MM.1S (cell line): ENCODE results near the gene LGALS7.
"Not testable (repeated sequence)": the region's sequence is repeated elsewhere in the genome, so short reads cannot be mapped to it uniquely, and the experiment has no call there.

Experiments used
- DNase-seq: peaks from one replicate; pipeline ENCODE4 v3.0.0-alpha.2; 2015
- H2AFZ ChIP-seq: fragments of 300-600 bp; sonication (generic); 2 replicates; pipeline ENCODE4 v1.6.0; 2016; ENCODE audit warnings: antibody characterized with exemption, low read length
- H3F3A ChIP-seq: fragments of 300-600 bp; sonication (generic); 2 replicates; pipeline ENCODE4 v1.6.1; 2016; ENCODE audit warnings: mild to moderate bottlenecking, antibody characterized with exemption, low read length, moderate library complexity, mixed read lengths; ENCODE audit not compliant: insufficient read depth
- H3K27ac ChIP-seq: fragments of 300-600 bp; sonication (generic); 2 replicates; pipeline ENCODE4 v1.5.1; 2016; ENCODE audit warnings: mild to moderate bottlenecking, low read length
- H3K27me3 ChIP-seq: fragments of 300-600 bp; sonication (generic); replicated peaks from 2 replicates; pipeline ENCODE4 v1.6.0; 2016; ENCODE audit warnings: low read length; ENCODE audit not compliant: insufficient read depth
- H3K36me3 ChIP-seq: fragments of 300-600 bp; sonication (generic); replicated peaks from 2 replicates; pipeline ENCODE4 v1.6.1; 2016; ENCODE audit warnings: mild to moderate bottlenecking, low read length, mixed read lengths; ENCODE audit not compliant: insufficient read depth
- H3K4me1 ChIP-seq: fragments of 300-600 bp; sonication (generic); 2 replicates; pipeline ENCODE4 v1.6.1; 2016; ENCODE audit warnings: low read length, mixed read lengths
- H3K4me2 ChIP-seq: fragments of 300-600 bp; sonication (generic); 2 replicates; pipeline ENCODE4 v1.6.0; 2016; ENCODE audit warnings: low read depth, low read length
- H3K4me3 ChIP-seq: fragments of 300-600 bp; sonication (generic); 2 replicates; pipeline ENCODE4 v1.5.1; 2016; ENCODE audit warnings: low read length, mixed read lengths
- H3K79me2 ChIP-seq: fragments of 300-600 bp; sonication (generic); 2 replicates; pipeline ENCODE4 v1.6.1; 2016; ENCODE audit warnings: mixed run types, low read length, mixed read lengths
- H3K9ac ChIP-seq: fragments of 300-600 bp; sonication (generic); 2 replicates; pipeline ENCODE4 v1.6.1; 2016; ENCODE audit warnings: low read length, mixed read lengths
- H3K9me2 ChIP-seq: fragments of 300-600 bp; sonication (generic); replicated peaks from 2 replicates; pipeline ENCODE4 v1.6.1; 2016; ENCODE audit warnings: mild to moderate bottlenecking, low read length, mixed read lengths; ENCODE audit not compliant: insufficient read depth
- H3K9me3 ChIP-seq: fragments of 300-600 bp; sonication (generic); replicated peaks from 2 replicates; pipeline ENCODE4 v1.6.1; 2016; ENCODE audit warnings: mild to moderate bottlenecking, low read length, mixed read lengths; ENCODE audit not compliant: insufficient read depth
- H4K20me1 ChIP-seq: fragments of 300-600 bp; sonication (generic); 2 replicates; pipeline ENCODE4 v1.6.1; 2016; ENCODE audit warnings: mild to moderate bottlenecking, low read length, moderate library complexity, mixed read lengths; ENCODE audit not compliant: insufficient read depth
- EZH2 ChIP-seq: fragments of 300-600 bp; sonication (generic); optimal IDR thresholded peaks from 2 replicates; pipeline ENCODE3; 2017; ENCODE audit warnings: low read depth, mild to moderate bottlenecking, antibody characterized with exemption, low read length, mixed read lengths
- EZH2phosphoT487 ChIP-seq: fragments of 300-600 bp; sonication (generic); IDR thresholded peaks from 2 replicates; pipeline ENCODE4 v1.6.1; 2018; ENCODE audit warnings: antibody characterized with exemption, low read length
- TF ChIP-seq, protein P1 (sequence below): fragments of 300-600 bp; sonication (generic); IDR thresholded peaks from 2 replicates; pipeline ENCODE4 v1.5.1; 2016; ENCODE audit warnings: antibody characterized with exemption, low read length, mixed read lengths

Gene LGALS7

DNA sequence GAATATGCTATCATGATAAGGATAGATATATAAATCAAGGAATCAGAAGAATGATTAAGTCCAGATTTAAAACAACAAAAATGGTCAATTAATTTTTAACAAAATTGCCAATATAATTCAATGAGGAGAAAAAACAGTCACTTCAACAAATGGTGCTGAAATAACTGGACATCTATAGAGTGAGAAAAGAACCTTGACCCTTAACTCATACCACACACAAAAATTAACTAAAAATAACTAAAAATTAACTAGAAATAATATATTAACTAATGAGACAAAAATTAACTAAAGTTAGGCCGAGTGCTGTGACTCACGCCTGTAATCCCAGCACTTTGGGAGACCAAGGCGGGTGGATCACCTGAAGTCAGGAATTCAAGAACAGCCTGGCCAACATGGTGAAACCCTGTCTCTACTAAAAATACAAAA, 9.5 kb downstream of the LGALS7 start:
- peaks cover 8% of the 10 kb centered on the region for H3K27me3 ChIP-seq
- H3K36me3 ChIP-seq = no peaks in the 10 kb centered on the region
- no peaks in the 10 kb centered on the region for H4K20me1 ChIP-seq
- H2AFZ ChIP-seq = no peak overlapping the region
- H3K79me2 ChIP-seq = no peaks in the 10 kb centered on the region
- H3K4me1 ChIP-seq = no peaks in the 10 kb centered on the region
- H3F3A ChIP-seq = no peaks in the 10 kb centered on the region
- no peak for TF ChIP-seq EZH2phosphoT487
- TF ChIP-seq EZH2 = no peak
- TF ChIP-seq, protein P1, sequence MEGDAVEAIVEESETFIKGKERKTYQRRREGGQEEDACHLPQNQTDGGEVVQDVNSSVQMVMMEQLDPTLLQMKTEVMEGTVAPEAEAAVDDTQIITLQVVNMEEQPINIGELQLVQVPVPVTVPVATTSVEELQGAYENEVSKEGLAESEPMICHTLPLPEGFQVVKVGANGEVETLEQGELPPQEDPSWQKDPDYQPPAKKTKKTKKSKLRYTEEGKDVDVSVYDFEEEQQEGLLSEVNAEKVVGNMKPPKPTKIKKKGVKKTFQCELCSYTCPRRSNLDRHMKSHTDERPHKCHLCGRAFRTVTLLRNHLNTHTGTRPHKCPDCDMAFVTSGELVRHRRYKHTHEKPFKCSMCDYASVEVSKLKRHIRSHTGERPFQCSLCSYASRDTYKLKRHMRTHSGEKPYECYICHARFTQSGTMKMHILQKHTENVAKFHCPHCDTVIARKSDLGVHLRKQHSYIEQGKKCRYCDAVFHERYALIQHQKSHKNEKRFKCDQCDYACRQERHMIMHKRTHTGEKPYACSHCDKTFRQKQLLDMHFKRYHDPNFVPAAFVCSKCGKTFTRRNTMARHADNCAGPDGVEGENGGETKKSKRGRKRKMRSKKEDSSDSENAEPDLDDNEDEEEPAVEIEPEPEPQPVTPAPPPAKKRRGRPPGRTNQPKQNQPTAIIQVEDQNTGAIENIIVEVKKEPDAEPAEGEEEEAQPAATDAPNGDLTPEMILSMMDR = no peak
- H3K4me2 ChIP-seq = no peak overlapping the region
- no peak overlapping the region for H3K4me3 ChIP-seq
- DNase-seq = no peak
- H3K9me3 ChIP-seq = no peaks in the 10 kb centered on the region
- no peaks in the 10 kb centered on the region for H3K9me2 ChIP-seq
- no peak overlapping the region for H3K9ac ChIP-seq
- no peak overlapping the region for H3K27ac ChIP-seq

DNA sequence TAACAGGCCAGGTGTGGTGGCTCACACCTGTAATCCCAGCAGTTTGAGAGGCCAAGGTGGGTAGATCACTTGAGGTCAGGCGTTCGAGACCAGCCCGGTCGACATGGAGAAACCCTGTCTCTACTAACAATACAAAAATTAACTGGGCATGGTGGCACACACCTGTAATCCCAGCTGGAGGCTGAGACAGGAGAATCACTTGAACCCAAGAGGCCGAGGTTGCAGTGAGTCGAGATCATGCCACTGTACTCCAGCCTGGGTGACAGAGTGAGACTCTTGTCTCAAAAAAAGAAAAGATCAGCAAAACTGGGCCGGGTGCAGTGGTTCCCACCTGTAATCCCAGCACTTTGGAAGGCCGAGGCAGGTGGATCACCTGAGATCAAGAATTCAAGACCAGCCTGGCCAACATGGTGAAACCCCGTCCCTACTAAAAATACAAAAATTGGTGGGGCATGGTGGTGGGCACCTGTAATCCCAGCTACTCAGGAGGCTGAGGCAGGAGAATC, 11.4 kb downstream of the LGALS7 start:
- not testable (repeated sequence) for H3K9me2 ChIP-seq, DNase-seq, H4K20me1 ChIP-seq, H3K79me2 ChIP-seq, H3K4me3 ChIP-seq, H3F3A ChIP-seq, H3K36me3 ChIP-seq, H3K4me1 ChIP-seq, H3K4me2 ChIP-seq, H3K27me3 ChIP-seq, H3K27ac ChIP-seq, H2AFZ ChIP-seq, H3K9ac ChIP-seq, H3K9me3 ChIP-seq

DNA sequence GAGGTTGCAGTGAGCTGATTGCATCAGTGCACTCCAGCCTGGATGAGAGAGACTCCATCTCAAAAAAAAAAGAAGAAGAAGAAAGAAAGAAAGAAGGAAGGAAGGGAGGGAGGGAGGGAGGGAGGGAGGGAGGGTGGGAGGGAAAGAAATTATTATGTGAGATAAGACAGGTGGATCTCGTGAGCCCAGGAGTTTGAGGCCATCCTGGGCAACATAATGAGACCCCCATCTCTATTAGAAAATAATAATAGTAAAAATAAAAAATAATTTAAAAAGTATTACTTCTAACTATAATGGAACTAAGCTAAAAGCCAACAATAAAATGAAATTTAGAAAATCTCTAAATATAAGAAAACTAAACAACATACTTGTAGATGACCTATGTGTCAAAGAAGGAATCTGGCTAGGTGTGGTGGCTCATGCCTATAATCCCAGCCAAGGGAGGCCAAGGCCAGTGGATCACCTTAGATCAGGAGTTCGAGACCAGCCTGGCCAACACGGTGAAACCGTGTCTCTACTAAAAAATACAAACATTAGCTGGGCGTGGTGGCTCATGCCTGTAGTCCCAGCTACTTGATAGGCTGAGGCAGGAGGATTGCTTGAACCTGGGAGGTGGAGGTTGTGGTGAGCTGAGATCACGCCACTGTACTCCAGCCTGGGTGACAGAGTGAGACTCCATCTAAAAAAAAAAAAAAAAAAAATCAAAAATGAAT, 12.4 kb downstream of the LGALS7 start:
- H3K27ac ChIP-seq, H4K20me1 ChIP-seq, H3K79me2 ChIP-seq, H3K27me3 ChIP-seq, H3K9ac ChIP-seq, H3F3A ChIP-seq, H2AFZ ChIP-seq, H3K36me3 ChIP-seq, H3K4me1 ChIP-seq, H3K9me2 ChIP-seq, H3K9me3 ChIP-seq, H3K4me2 ChIP-seq, DNase-seq, H3K4me3 ChIP-seq: not testable (repeated sequence)

DNA sequence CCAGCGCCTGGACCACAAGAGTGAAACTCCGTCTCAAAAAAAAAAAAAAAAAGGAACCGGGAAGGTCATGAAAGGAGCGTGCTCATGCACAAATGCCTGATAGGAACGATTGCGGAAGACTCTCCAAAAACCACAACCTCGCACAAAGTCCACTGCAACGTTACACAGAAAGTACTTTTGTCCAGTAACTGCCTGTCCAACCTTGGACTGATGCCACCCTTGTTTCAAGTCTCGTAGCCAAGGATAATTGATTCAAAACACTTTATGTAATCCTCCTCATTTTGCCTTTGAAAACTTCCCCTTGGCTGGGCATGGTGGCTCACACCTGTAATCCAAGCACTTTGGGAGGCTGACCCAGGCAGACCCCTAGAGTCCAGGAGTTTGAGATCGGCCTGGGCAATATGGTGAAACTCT, 13.7 kb downstream of the LGALS7 start:
- Histone ChIP-seq H2AFZ (no peak overlapping the region), H3K4me2 (no peak overlapping the region), H3K79me2 (no peaks in the 10 kb centered on the region), H3K9me2 (no peaks in the 10 kb centered on the region), H3K9ac (no peak overlapping the region), H3K27ac (no peak overlapping the region), H3F3A (no peaks in the 10 kb centered on the region), H3K9me3 (no peaks in the 10 kb centered on the region), H3K4me1 (no peaks in the 10 kb centered on the region), H3K4me3 (no peak overlapping the region), H4K20me1 (no peaks in the 10 kb centered on the region), H3K36me3 (no peaks in the 10 kb centered on the region), H3K27me3 (no peaks in the 10 kb centered on the region)
- TF ChIP-seq, protein P1 = no peak
- no peak for TF ChIP-seq EZH2
- TF ChIP-seq EZH2phosphoT487 = no peak
- DNase-seq = no peak

DNA sequence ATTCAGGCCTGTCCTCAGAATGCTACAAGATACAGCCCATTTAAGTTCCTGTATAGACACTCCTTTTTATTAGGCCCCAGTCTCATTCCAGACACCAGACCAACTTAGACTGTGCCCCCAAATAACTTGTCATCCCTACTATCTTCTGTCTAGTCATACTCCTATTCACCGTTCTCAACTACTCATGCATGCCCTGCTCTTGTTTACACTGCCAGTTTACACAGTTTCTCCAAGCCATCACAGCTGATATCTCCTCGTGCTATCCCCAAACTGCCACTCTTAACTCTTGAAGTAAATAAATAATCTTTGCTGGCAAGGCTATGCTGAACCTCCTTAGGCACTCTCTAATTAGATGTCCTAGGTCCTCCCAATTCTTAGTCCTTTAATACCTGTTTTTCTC, 19.1 kb downstream of the LGALS7 start:
- H3K9me3 ChIP-seq, H4K20me1 ChIP-seq, H3K4me2 ChIP-seq, H3K4me1 ChIP-seq, H3F3A ChIP-seq, DNase-seq, H2AFZ ChIP-seq, H3K4me3 ChIP-seq, H3K9ac ChIP-seq, H3K27me3 ChIP-seq, H3K36me3 ChIP-seq, H3K9me2 ChIP-seq, H3K27ac ChIP-seq, H3K79me2 ChIP-seq: not testable (repeated sequence)

DNA sequence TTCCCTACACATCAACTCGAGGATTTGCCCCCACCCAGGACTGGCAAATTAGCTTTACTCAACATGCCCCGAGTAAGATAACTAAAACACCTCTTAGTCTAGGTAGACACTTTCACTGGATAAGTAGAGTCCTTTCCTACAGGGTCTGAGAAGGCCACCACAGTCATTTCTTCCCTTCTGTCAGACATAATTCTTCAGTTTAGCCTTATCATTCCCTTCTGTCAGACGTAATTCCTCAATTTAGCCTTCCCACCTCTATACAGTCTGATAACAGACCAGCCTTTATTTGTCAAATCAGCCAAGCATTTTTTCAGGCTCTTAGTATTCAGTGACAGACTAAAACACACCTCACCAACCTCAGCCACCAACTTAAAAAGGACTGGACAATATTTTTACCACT, 19.5 kb downstream of the LGALS7 start:
- not testable (repeated sequence) for H3K27me3 ChIP-seq, H2AFZ ChIP-seq, H3K9me3 ChIP-seq, H3K4me1 ChIP-seq, H3K36me3 ChIP-seq, H3K9ac ChIP-seq, H4K20me1 ChIP-seq, H3K27ac ChIP-seq, H3F3A ChIP-seq, DNase-seq, H3K4me2 ChIP-seq, H3K9me2 ChIP-seq, H3K4me3 ChIP-seq, H3K79me2 ChIP-seq
